OCI-LY3 (cell line): ENCODE measurements around the gene CAP2.
"Not testable (repeated sequence)": the region's sequence is repeated elsewhere in the genome, so short reads cannot be mapped to it uniquely, and the experiment has no call there.

Source experiments
- H2AFZ ChIP-seq: fragments of 200-600, 300-600 bp; shearing (Covaris generic); 2 replicates; pipeline ENCODE4 v1.6.0; 2014; ENCODE audit warnings: antibody characterized with exemption, low read depth, low read length
- H3K27ac ChIP-seq: fragments of 200-600, 300-600 bp; sonication (generic); 2 replicates; pipeline ENCODE4 v1.5.1; 2014; ENCODE audit warnings: mild to moderate bottlenecking, low read length, moderate library complexity, mixed read lengths
- H3K27me3 ChIP-seq: fragments of 200-600, 300-600 bp; sonication (generic); 2 replicates; pipeline ENCODE4 v1.6.1; 2014; ENCODE audit warnings: low read depth, low read length, mixed read lengths
- H3K36me3 ChIP-seq: fragments of 200-600, 300-600 bp; sonication (generic); replicated peaks from 2 replicates; pipeline ENCODE3; 2014; ENCODE audit warnings: low read depth, low read length, mixed read lengths
- H3K4me1 ChIP-seq: fragments of 300-600, 200-600 bp; sonication (generic); 2 replicates; pipeline ENCODE4 v1.6.1; 2014; ENCODE audit warnings: low read length, mixed read lengths
- H3K4me2 ChIP-seq: fragments of 200-600, 300-600 bp; sonication (generic); 2 replicates; pipeline ENCODE4 v1.6.1; 2014; ENCODE audit warnings: low read length, mixed read lengths
- H3K4me3 ChIP-seq: fragments of 300-600, 200-600 bp; sonication (generic); 2 replicates; pipeline ENCODE4 v1.5.1; 2014; ENCODE audit warnings: antibody characterized with exemption, mild to moderate bottlenecking, low read length, moderate library complexity
- H3K79me2 ChIP-seq: fragments of 300-600, 200-600 bp; shearing (Covaris generic); 2 replicates; pipeline ENCODE4 v1.6.1; 2014; ENCODE audit warnings: mild to moderate bottlenecking, low read length, mixed read lengths
- H3K9ac ChIP-seq: fragments of 300-600, 200-600 bp; shearing (Covaris generic); 2 replicates; pipeline ENCODE4 v1.6.0; 2014; ENCODE audit warnings: mild to moderate bottlenecking, low read length, moderate library complexity
- H3K9me3 ChIP-seq: fragments of 200-600, 300-600 bp; shearing (Covaris generic); 2 replicates; pipeline ENCODE4 v1.6.1; 2014; ENCODE audit warnings: low read length, mixed read lengths; ENCODE audit not compliant: insufficient read depth
- H4K20me1 ChIP-seq: fragments of 200-600, 300-600 bp; sonication (generic); 2 replicates; pipeline ENCODE4 v1.6.1; 2016; ENCODE audit warnings: low read length, mixed read lengths; ENCODE audit not compliant: insufficient read depth
- CTCF ChIP-seq: fragments of 200-600, 300-600 bp; sonication (generic); IDR thresholded peaks from 2 replicates; pipeline ENCODE4 v1.5.1; 2014; ENCODE audit warnings: antibody characterized with exemption, low read length, low read depth
- EZH2phosphoT487 ChIP-seq: fragments of 200-600 bp; shearing (Covaris generic); IDR thresholded peaks from 2 replicates; pipeline ENCODE4 v1.6.1; 2018; ENCODE audit warnings: antibody characterized with exemption, mixed run types, low read depth

The CAP2 gene

GRCh38 chr6:17396256-17396655 is 2.9 kb downstream of the CAP2 start:
- no peak overlapping the region for H2AFZ ChIP-seq
- no peaks in the 10 kb centered on the region for H4K20me1 ChIP-seq
- no peak overlapping the region for H3K4me3 ChIP-seq
- TF ChIP-seq CTCF (no peak), EZH2phosphoT487 (no peak)
- no peak overlapping the region for H3K27ac ChIP-seq
- no peak overlapping the region for H3K4me2 ChIP-seq
- no peak overlapping the region for H3K9ac ChIP-seq
- peaks cover 3% of the 10 kb centered on the region; the same call in 1 of the 2 replicates for H3K4me1 ChIP-seq
- peaks cover 24% of the 10 kb centered on the region for H3K27me3 ChIP-seq
- H3K36me3 ChIP-seq, result no peaks in the 10 kb centered on the region
- no peaks in the 10 kb centered on the region for H3K9me3 ChIP-seq
- H3K79me2 ChIP-seq, result no peaks in the 10 kb centered on the region

- TF ChIP-seq CTCF (no peak), EZH2phosphoT487 (no peak)
- H2AFZ ChIP-seq, result no peak overlapping the region
- no peaks in the 10 kb centered on the region for H3K36me3 ChIP-seq
- H3K27me3 ChIP-seq, result peaks cover 18% of the 10 kb centered on the region
- no peaks in the 10 kb centered on the region for H3K79me2 ChIP-seq
- no peaks in the 10 kb centered on the region for H3K9me3 ChIP-seq
- H3K4me2 ChIP-seq, result no peak overlapping the region
- H3K9ac ChIP-seq, result no peak overlapping the region
- H3K4me1 ChIP-seq, result peaks cover 3% of the 10 kb centered on the region; the same call in 1 of the 2 replicates
- H3K27ac ChIP-seq, result no peak overlapping the region
- no peaks in the 10 kb centered on the region for H4K20me1 ChIP-seq
- H3K4me3 ChIP-seq, result no peak overlapping the region
Observed at GRCh38 chr6:17397764-17398194, 4.4 kb downstream of the CAP2 start.

GRCh38 chr6:17405181-17405943 is 12.0 kb downstream of the CAP2 start:
- H3K4me2 ChIP-seq, H3K4me3 ChIP-seq: not testable (repeated sequence)

GRCh38 chr6:17405944-17406245 is 12.5 kb downstream of the CAP2 start:
- Histone ChIP-seq H3K4me1 (no peaks in the 10 kb centered on the region), H3K27me3 (no peaks in the 10 kb centered on the region), H3K9ac (no peak overlapping the region), H3K27ac (no peak overlapping the region), H3K4me3 (no peak overlapping the region), H4K20me1 (no peaks in the 10 kb centered on the region), H2AFZ (no peak overlapping the region), H3K9me3 (no peaks in the 10 kb centered on the region), H3K36me3 (no peaks in the 10 kb centered on the region), H3K4me2 (no peak overlapping the region), H3K79me2 (no peaks in the 10 kb centered on the region)
- TF ChIP-seq CTCF (no peak), EZH2phosphoT487 (no peak)

More at GRCh38 chr6:17405181-17405943, 12.0 kb downstream of the CAP2 start:
- H3K9ac ChIP-seq, H3K27ac ChIP-seq, H3K9me3 ChIP-seq, H3K36me3 ChIP-seq, H4K20me1 ChIP-seq, H3K4me1 ChIP-seq, H3K79me2 ChIP-seq, H3K27me3 ChIP-seq, H2AFZ ChIP-seq: not testable (repeated sequence)
